NK-92 treated with Interleukin-12 subunit alpha and Interleukin-12 subunit beta, amount 100 ng/mL, for 24 hours (cell line): ENCODE measurements around the gene PFKP.
A peak's percentile ranks its signal among the peaks of the same experiment; 100 is the strongest.
"Not testable (repeated sequence)": the region's sequence is repeated elsewhere in the genome, so short reads cannot be mapped to it uniquely, and the experiment has no call there.

Source experiments
- DNase-seq: peaks from one replicate; lab custom pipeline; 2025; lab: John Stamatoyannopoulos, UW

The PFKP gene

GRCh38 chr10:3046981-3047547, 20.3 kb upstream of the PFKP start:
- no peak for DNase-seq

- no peak for DNase-seq
These were observed 19.8 kb upstream of the PFKP start for GRCh38 chr10:3047596-3047995.

GRCh38 chr10:3048119-3049019, 19.0 kb upstream of the PFKP start:
- DNase-seq = no peak

GRCh38 chr10:3051692-3052091, 15.7 kb upstream of the PFKP start:
- no peak for DNase-seq

- DNase-seq = no peak
These were observed 14.2 kb upstream of the PFKP start for GRCh38 chr10:3053155-3053554.

GRCh38 chr10:3054183-3054850, 13.0 kb upstream of the PFKP start:
- no peak for DNase-seq

- no peak for DNase-seq
These were observed 12.5 kb upstream of the PFKP start for GRCh38 chr10:3054851-3055199.

- no peak for DNase-seq
These were observed 10.9 kb upstream of the PFKP start for GRCh38 chr10:3056280-3057037.

- no peak for DNase-seq
These were observed 9.4 kb upstream of the PFKP start for GRCh38 chr10:3057946-3058345.

- DNase-seq = no peak
These were observed 7.4 kb upstream of the PFKP start for GRCh38 chr10:3059974-3060373.

- no peak for DNase-seq
These were observed 6.9 kb upstream of the PFKP start for GRCh38 chr10:3060481-3060889.

GRCh38 chr10:3061323-3061898, 5.9 kb upstream of the PFKP start:
- DNase-seq = not testable (repeated sequence)

- DNase-seq = no peak
These were observed 4.7 kb upstream of the PFKP start for GRCh38 chr10:3062502-3063186.

- no peak for DNase-seq
These were observed 2.9 kb upstream of the PFKP start for GRCh38 chr10:3064423-3064822.

- no peak for DNase-seq
These were observed 1.7 kb upstream of the PFKP start for GRCh38 chr10:3065622-3066021.

- no peak for DNase-seq
These were observed 831 bp upstream of the PFKP start for GRCh38 chr10:3066317-3067117.

- DNase-seq = no peak
These were observed 471 bp downstream of the PFKP start for GRCh38 chr10:3067859-3068179.

- peak; percentile 21 for DNase-seq
These were observed 1.0 kb downstream of the PFKP start for GRCh38 chr10:3068201-3068967.

- DNase-seq = peak; percentile 16
These were observed 1.8 kb downstream of the PFKP start for GRCh38 chr10:3068968-3069737.
